ENCODE measurements around the gene ENTR1. TPM values are rescaled to one million over a fixed set of nuclear protein-coding genes. Genes with fewer than 3 reads are reported as not detected.

ENTR1 gene
- total RNA-seq, 1 experiment from 2014 or later: 20.9 TPM

GRCh38 chr9:136362450-136362784, 48.0 kb downstream of the ENTR1 start:
- no peak for DNase-seq (ENCODE audit: low read depth)

GRCh38 chr9:136361754-136362449, 48.5 kb downstream of the ENTR1 start:
- no peak for DNase-seq (ENCODE audit: low read depth)

GRCh38 chr9:136361047-136361753, 49.2 kb downstream of the ENTR1 start:
- DNase-seq (ENCODE audit: low read depth): no peak

GRCh38 chr9:136359774-136360718, 50.4 kb downstream of the ENTR1 start:
- DNase-seq (ENCODE audit: low read depth): no peak

- DNase-seq (ENCODE audit: low read depth): no peak
Measured at GRCh38 chr9:136358888-136359287, 51.5 kb downstream of the ENTR1 start.

- DNase-seq (ENCODE audit: low read depth): no peak
Measured at GRCh38 chr9:136358016-136358415, 52.4 kb downstream of the ENTR1 start.

GRCh38 chr9:136357202-136357725, 53.1 kb downstream of the ENTR1 start:
- no peak for DNase-seq (ENCODE audit: low read depth)

GRCh38 chr9:136355616-136356557, 54.5 kb downstream of the ENTR1 start:
- no peak for DNase-seq (ENCODE audit: low read depth)

- DNase-seq (ENCODE audit: low read depth): peak; percentile 22
Measured at GRCh38 chr9:136354592-136355085, 55.8 kb downstream of the ENTR1 start.

- DNase-seq (ENCODE audit: low read depth): no peak
Measured at GRCh38 chr9:136353757-136354488, 56.5 kb downstream of the ENTR1 start.

- no peak for DNase-seq (ENCODE audit: low read depth)
Measured at GRCh38 chr9:136353088-136353487, 57.3 kb downstream of the ENTR1 start.

GRCh38 chr9:136352682-136353081, 57.7 kb downstream of the ENTR1 start:
- DNase-seq (ENCODE audit: low read depth): no peak

Other genes starting within 250 kb of the ENTR1 start
- gene LHX3, start 205.5 kb downstream of the ENTR1 start, total RNA-seq (2014; rRNA removed; shearing (Covaris generic)): not detected in 2 replicates
- gene QSOX2, start 164.8 kb downstream of the ENTR1 start, total RNA-seq (2014; rRNA removed; shearing (Covaris generic)): 9.1 and 9.9 TPM in 2 replicates
- gene CCDC187, start 106.5 kb downstream of the ENTR1 start, total RNA-seq (2014; rRNA removed; shearing (Covaris generic)): not detected in 2 replicates
- gene GPSM1, start 83.1 kb downstream of the ENTR1 start, total RNA-seq (2014; rRNA removed; shearing (Covaris generic)): 6.3 and 6.6 TPM in 2 replicates
- 15.3 and 17.1 TPM in 2 replicates for gene DNLZ, start 46.9 kb downstream of the ENTR1 start, total RNA-seq (2014; rRNA removed; shearing (Covaris generic))
- gene CARD9, start 36.9 kb downstream of the ENTR1 start, total RNA-seq (2014; rRNA removed; shearing (Covaris generic)): 0.68 TPM in 1 of 2 replicates, not detected in the other
- 4.6 and 4.9 TPM in 2 replicates for gene SNAPC4, start 10.4 kb downstream of the ENTR1 start, total RNA-seq (2014; rRNA removed; shearing (Covaris generic))
- gene PMPCA, start within 50 bp of the ENTR1 start, total RNA-seq (2014; rRNA removed; shearing (Covaris generic)): 23.6 and 29.9 TPM in 2 replicates
- 3.4 and 3.8 TPM in 2 replicates for gene INPP5E, start 29.2 kb upstream of the ENTR1 start, total RNA-seq (2014; rRNA removed; shearing (Covaris generic))
- gene SEC16A, start 72.4 kb upstream of the ENTR1 start, total RNA-seq (2014; rRNA removed; shearing (Covaris generic)): 14.5 and 14.8 TPM in 2 replicates
- 1.8 and 2.0 TPM in 2 replicates for gene NOTCH1, start 135.4 kb upstream of the ENTR1 start, total RNA-seq (2014; rRNA removed; shearing (Covaris generic))

Measured in RPMI7951 (cell line).